Pons (tissue), 1 donor: ENCODE results near the gene CASP9.
"Not testable (repeated sequence)": the region's sequence is repeated elsewhere in the genome, so short reads cannot be mapped to it uniquely, and the experiment has no call there.

ENCODE experiments used
- DNase-seq: peaks from one replicate; pipeline ENCODE4 v3.0.0-alpha.2; 2016; ENCODE audit warnings: low spot score

CASP9 gene

DNA sequence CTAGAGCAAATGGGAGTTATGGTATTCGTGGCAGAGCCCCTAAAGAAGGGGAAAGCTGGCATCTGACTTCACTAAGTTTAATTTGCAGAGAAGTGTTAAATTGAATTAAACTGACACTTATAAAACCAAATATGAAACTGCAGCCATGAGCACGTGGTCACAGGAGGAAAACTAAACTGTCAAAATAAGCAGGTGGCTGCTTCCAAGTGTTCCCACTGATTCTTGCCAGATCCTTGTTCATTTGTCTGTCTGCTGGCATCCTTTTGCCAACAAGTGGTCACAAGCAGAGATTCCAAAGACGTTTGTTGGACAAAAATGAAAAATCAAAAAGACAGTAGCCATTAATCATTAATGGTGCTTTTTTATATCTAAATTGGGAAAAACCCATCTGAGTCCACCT lies 54.7 kb downstream of the CASP9 start:
- no peak for DNase-seq

DNA sequence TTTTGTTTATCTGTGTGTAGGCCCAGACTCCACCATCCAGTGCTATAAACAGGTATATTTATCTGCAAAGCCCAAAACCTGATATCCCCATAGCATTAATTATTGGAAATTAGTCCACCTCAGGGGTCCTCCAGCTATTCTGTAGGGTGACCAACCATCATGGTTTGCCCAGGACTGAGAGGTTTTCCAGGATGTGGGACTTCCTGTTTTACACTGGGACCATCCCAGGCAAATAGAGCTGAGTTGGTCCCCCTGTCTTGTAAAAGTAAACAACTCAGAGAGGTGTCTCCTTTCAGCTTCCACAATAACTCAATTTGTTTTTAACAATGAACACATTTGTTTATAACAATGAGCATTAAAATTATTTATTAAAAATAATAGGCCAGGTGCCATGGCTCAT lies 55.9 kb downstream of the CASP9 start:
- DNase-seq = no peak

DNA sequence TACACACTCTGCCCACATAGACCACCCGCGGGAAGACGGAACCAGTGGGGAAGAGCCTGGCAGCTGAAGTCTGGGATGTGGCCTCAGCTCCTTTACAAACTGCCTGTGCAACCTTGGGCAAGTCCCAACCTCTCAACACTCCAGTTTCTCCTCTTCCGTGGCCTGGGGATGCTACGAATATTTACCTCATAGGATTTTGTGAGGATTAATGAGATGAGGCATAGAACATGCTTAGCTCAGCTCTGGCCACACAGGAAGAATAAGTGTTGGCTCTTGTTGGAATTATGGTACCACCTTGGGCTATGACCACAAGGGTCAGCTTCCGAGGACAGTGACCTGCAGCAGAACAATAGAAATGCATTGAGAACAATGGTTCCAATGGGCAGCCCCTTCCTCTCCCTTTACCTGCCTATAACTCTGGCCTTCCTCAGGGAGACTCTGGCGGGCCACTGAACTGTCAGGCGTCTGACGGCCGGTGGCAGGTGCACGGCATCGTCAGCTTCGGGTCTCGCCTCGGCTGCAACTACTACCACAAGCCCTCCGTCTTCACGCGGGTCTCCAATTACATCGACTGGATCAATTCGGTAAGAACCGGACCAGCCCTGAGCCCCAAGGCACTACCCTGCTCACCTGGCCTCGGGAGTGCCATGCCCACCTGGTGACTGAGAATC lies 56.9 kb downstream of the CASP9 start:
- DNase-seq = not testable (repeated sequence)

DNA sequence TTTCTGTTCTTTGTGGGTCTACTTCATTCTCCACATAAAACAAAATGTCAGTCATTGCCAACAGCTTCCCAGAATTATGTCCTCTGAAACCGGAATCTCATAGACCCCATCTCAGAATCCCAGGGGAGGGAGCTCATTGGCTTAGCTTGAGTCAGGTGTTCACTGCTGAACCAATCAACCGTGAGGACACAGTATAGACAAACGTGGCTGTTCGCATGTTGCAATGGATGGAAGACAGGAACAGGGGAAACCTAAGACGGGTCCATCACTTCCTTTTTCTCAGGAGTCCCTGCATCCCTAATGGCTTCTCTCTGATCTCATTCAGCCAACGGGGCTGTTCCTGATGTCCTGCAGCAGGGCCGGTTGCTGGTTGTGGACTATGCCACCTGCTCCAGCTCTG lies 58.3 kb downstream of the CASP9 start:
- no peak for DNase-seq

DNA sequence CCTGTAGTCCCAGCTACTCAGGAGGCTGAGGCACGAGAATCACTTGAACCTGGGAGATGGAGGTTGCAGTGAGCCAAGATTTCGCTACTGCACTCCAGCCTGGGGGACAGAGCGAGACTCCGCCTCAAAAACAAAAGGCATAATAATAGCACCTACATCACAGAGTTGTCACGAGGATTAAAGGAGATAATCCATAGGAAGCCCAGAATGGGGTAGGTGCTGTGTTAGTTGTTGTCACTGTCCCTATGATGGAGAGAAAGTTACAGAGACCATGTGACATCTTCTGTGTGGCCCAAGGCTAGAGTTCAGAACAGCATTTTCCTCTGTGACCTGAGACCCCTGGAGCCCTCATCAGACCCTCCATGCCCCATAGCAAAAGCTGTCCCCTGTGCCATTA lies 60.1 kb downstream of the CASP9 start:
- not testable (repeated sequence) for DNase-seq

DNA sequence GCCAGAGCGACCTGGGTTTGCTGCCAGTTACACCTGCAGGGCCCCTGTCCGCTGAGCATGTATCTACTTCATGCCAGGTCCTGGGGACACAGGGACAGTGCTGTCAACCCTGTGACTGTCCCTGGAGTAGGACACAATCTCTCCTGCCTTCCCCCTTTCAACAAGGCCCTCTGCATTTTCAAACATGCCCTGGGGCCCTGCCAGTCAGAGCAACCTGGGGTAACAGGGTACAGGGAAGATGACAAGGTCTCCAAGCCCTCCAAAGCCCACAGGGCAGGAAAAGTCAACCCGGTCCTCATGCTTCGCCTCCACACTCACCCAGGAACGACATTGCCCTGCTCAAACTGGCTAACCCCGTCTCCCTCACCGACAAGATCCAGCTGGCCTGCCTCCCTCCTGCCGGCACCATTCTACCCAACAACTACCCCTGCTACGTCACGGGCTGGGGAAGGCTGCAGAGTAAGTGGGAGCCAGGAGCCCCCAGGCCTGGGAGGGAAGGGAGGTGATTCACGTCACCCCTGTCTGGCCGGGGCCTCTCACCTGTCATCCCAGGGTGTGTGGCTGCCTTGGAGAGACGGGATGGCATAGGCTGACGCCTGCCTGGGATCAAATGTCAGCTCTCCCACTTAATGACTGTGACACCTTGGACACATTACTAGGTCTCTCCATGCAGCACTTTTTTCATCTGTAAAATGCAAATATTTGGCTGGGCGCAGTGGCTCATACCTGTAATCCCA lies 60.8 kb downstream of the CASP9 start:
- DNase-seq = not testable (repeated sequence)

DNA sequence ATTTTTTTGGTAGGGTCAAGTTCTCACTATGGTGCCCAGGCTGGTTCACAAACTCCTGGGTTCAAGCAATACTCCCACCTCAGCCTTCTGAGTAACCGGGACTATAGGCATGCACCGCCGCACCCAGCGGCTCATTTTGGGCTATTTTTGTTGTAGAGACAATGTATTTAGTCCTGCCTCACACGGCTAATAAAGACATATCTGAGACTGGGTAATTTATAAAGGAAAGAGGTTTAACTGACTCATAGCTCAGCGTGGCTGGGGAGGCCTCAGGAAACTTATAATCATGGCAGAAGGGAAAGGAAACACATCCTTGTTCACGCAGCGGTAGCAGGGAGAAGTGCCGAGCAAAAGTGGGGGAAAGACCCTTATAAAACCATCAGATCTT lies 63.3 kb downstream of the CASP9 start:
- no peak for DNase-seq

DNA sequence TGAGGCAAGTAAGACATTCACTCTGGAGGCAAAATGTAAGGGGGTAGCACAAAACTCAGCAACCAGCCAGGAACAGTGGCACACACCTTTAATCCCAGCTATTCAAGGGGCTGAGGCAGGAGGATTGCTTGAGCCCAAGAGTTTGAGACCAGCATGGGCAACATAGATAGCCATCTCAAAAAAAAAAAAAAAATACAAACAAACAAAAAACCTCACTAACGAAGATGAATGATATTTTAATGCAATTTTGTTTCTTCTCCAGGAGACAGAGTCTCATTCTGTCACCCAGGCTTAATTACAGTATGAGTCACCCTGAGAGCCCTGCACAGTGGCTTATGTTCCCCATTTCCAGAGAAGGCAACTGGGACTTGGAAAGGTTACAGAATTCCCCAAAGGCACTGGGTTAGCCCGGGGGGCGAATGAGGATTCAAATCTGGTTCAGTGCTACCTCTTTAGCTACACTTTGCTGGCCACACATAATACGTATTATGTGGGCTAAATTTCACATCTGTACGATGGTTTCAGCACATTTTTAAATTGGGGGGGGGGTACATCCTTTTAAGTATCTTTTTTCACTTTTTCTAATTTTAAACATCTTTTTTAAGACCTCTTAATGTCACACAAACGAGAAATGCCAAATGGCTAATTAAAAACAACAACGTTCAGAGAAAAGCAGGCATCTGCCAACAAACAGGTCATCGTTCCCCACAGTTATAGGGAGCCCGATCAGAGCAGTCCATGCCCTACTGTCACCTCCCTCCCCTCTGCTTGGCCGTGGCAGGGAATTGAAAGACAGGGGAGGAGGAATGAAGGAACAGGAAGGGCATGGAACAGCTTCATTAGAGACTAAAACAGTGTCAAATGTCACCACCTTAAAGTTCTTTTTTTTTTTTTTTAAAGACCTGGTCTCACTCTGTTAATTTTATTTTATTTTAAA lies 64.0 kb downstream of the CASP9 start:
- DNase-seq = no peak

DNA sequence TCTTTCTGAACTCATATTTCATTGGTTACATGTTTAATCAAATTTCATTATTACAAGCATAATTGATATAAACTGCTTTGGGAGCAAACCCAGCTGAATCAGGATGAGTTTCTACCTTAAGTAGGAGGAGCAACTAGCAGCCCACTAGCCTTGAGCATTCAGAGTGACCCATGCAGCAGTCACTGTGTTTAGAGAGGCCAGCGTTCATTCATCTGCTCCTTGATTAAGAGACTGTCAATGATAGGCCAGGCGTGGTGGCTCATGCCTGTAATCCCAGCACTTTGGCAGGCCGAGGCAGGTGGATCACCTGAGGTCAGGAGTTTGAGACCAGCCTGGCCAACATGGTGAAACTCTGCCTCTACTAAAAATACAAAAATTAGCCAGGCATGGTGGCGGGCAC lies 65.6 kb downstream of the CASP9 start:
- DNase-seq = not testable (repeated sequence)

DNA sequence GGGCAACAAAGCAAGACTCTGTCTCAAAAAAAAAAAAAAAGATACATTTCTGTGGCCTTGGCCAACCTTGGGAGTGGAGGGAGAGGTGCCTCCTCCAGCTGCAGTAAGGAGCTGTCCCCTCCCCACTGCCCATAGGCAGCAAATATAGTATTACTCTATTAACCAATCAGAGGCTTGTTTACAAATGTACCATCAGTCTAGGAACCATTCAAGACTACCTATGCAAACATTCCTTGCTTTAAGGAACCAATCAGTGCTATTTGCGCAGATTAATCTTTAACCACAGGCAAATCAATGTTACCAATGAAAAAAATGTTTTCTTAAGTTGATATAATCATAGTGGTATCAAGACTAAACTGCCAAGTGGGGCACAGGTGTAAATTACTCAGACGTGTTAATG lies 66.4 kb downstream of the CASP9 start:
- DNase-seq = no peak

DNA sequence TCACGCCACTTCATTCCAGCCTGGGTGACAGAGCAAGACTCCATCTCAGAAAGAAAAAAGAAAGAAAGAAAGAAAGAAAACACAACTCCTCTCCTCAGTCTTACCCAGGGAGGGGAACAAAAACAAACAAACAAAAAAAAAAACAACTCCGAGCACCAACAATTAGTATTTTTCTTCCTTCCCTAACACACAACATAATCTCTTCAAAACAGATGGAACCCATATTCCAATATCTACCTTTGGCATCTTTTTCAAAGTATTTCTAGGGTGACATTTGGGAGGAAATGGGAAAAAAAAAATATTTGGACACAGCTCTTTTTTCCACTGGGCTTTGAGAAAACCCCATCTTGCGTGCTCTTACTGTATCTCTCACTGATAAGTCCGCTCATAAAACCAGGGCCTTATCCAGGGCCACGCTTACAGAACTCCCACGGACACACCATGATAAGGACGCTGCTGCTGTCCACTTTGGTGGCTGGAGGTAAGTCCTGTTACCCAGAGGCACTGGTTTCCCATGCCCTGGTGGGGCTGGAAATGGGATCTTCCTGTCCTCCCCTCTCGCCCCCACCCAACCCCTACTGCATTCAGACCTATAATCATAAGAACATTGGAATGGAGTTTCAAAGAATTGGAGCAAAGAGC lies 67.6 kb downstream of the CASP9 start, which contains the start of gene CELA2A:
Gene CELA2A, plus strand, starts transcription at position 420 of the 642 bp plus-strand sequence. Its CDS starts 22 bp downstream, at position 442.
- DNase-seq = no peak

DNA sequence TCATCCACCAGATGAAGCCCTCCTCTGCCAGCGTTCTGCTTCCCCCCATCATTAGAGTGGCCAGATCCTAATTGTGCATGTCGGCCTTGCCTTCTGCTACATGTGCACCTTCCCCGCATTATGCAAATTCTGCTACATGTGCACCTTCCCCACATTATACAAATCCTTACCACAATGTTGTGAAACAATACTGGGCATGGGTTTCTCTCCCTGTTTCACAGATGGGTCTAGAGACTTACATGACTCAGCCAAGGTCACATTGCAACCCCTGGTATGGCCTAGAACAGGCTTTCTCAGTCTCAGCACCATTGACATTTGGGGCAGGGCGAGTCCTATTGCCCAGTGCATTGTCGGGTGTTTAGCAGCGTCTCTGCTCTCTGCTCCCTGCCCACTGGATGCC lies 68.5 kb downstream of the CASP9 start:
- no peak for DNase-seq

DNA sequence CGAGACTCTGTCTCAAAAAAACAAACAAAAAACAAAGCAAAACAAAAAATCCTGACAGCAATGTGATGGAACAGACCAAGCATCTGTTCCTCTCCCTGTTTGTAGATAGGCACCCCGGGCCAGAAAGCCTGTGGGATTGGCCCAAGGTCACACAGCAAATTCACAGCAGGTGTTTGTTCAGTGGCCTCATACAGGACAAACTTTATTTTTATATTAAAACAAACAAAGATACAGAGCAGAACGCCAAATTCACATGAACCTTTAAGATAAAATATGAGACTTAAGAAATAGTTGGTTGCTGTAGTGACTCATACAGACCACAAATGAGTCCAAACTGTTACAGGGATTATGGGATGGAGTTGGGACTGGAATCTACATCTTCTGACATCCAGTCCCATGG lies 69.8 kb downstream of the CASP9 start:
- DNase-seq = no peak

DNA sequence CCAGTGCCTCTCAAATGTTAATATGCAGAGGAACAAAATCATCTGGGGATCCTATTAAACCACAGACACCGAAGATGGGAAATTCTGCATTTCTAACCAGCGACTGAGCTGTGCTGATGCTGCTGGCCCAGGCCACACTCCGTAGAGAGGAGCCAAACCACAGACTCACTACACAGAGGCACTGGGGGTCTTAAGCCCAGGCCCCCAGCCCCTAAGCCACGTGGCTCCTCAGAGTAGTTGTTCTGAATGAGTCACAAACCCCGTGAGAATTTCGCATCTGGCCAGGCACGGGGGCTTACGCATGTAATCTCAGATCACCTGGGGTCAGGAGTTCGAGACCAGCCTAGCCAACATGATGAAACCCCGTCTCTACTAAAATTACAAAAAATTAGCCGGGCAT lies 70.3 kb downstream of the CASP9 start:
- DNase-seq = no peak

DNA sequence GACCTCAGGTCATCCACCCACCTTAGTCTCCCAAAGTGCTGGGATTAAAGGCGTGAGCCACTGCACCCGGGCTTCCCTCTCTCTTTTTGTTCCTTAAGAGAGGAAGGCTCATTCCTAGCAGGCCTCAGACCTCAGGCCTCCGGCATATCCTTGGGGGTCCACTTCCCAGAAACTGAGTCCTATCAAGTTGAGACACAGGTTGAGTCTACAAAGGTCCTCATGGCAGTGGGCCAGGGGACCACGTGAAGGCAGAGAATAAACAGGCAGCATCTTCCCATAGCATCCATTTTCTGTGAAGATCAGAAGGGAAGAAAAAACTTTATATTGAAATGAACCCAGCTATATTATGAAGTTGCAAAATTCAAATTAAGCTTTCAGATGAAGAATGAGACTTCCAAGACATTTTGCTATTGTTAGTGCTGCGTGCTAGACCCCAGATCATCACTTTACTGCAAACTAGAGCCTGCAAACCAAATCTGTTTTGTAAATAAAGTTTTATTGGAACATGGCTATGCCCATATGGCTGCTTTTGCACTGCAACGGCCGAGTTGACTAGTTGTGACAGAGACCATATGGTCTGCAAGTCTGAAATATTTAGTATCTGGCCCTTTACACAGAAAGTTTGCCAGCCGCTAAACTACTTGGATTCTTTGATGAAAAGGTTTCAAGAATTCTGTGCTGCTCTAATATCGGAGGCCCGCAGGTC lies 71.0 kb downstream of the CASP9 start:
- DNase-seq = no peak

DNA sequence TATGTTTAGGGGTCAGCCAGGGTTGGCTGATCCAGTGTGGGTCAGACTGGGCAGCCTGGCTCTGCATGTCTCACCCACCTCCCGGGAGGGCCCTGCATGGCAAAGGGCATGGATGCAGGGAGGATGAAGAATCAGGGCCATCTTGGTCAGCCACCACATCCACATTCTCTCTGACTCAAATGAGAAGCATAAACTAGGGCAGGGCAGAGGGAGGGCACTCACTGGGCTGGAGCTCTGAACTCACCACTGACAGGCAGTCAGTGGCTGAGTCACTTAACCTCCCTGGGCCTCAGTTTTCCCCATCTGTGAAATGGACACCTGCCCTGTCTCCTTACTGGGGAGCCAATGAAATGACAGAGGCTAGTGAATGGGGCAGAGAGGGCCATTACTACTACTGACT lies 71.8 kb downstream of the CASP9 start:
- no peak for DNase-seq

DNA sequence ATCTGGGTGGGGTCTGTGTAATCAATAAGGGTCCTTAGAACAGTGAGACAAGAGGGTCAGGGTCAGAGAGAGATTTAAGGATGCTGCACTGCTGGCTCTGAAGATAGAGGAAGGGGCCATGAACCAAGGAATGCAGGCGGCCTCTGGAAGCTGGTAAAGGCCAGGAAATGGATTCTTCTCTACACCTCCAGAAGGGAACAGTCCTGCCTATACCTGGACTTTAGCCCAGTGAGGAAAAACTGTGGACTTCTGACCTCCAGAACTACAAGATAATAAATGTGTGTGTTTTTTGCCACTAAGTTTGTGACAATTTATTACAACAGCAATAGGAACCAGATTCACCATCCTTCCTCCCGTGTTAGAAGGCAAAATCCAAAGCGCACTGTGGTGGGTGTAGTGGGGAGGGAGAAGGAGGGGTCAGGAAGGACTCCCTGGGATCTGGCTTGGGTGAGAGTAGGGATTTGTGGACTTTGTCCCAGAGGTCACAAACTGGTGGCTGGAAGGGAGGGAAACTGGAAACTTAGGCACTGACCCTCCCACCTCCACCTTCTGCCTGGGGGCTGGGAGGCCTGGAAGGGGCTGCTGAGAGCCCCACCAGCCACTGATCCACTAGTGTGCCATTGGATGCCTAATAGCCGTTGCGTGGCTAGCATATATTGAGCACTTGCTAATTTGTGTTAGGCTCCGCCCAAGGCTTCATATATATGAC lies 72.8 kb downstream of the CASP9 start:
- no peak for DNase-seq

DNA sequence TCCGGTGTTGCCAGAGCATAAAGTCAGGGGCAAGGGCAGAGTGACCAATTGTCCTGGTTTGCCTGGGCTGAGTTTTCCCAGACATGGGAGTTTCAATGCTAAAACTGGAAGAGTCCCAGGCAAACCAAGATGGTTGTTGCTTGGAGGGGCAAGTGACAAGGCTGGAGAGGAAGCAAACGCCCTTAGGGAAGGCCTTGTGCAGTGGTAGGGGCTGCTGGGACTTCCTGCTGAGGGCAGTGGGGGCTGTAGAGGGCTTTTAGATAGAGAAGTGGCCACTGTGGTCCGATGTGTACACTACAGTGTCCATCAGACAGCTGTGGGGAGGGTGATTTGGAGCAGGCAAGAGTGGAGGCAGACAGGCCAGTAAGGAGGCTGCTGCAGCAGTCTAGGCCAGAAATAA lies 74.4 kb downstream of the CASP9 start:
- no peak for DNase-seq

DNA sequence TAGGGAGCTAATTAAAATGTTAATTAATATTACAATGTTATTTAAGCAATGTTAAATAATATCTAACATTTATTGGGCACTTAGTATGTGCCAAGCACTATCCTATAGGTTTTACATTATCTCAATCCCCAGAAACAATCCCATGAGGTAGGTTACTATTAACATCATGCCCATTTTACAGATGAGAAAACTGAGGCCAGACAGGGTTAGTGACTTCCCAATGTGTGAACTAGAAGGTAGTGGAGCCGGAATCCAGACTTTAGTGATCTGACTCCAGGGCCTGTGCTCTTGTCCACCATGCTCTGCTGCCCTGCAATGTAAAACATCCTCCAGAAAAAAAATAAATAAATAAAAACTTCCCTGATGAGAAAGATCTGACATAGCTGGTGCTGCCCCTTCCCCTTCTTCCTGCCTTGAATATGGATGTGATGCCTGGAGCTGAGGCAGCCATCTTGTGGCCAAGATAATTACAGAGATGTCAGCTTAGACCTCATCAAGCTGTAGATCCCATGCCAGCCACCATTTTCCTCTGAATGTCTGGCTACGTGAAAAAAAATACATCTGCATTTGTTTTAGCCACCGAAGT lies 75.0 kb downstream of the CASP9 start:
- no peak for DNase-seq

DNA sequence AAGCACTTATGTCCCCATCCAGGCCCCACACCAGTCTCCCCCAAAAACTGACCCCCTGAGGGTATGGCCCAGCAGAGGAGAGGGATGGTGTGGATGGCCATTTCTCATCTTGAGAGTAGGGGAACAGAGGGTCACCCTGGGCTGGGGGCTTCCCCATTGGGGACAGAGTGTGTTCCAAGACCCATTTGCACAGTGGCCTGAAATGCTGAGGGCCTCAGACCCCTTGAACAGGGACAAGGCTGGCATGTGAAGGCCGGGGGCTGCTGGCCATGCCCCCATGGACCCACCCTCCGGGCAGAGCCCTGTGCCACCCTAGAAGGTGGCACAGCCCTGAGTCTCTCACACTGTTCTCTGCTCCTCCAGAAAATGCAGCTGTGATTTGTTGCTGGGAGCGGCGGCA lies 77.8 kb downstream of the CASP9 start:
- no peak for DNase-seq
